IMR-90 (cell line): ENCODE results near the gene PDZD2. TPM values are rescaled to one million over a fixed set of nuclear protein-coding genes. Genes with fewer than 3 reads are reported as not detected.

Source experiments
- ATAC-seq: fragments of 200-7000 bp; cut with Tn5 transposase; 2 replicates; pipeline ENCODE4 v1.9.1; 2020; ENCODE audit warnings: low read depth, mild to moderate bottlenecking, moderate library complexity
- BruUV-seq: library from RNA; stranded (reverse); fragments of 400-500 nt; replicated peaks from 2 replicates; lab custom pipeline; 2021; lab: Mats Ljungman, UMichigan
- CTCF ChIA-PET: fragments of 300-600 bp; formaldehyde crosslinking; extraction: SDS; loops from one replicate; lab custom pipeline; 2021; ENCODE audit warnings: antibody characterized with exemption; lab: Yijun Ruan, JAX
- POLR2A ChIA-PET: fragments of 300-600 bp; sonication (Branson Sonifier 250); formaldehyde crosslinking; loops from one replicate; lab custom pipeline; 2022; ENCODE audit warnings: antibody characterized with exemption; ENCODE audit not compliant: unreplicated experiment; lab: Charles Lee
- DNase-seq: peaks from one replicate; pipeline ENCODE4 v3.0.0; 2013
- H2AFZ ChIP-seq: replicated peaks from 2 replicates; pipeline ENCODE3; 2013; ENCODE audit warnings: low read length, mild to moderate bottlenecking; ENCODE audit not compliant: poor library complexity
- H2AK5ac ChIP-seq: 2 replicates; pipeline ENCODE4 v1.6.1; 2013; ENCODE audit warnings: low read depth, low read length, inconsistent platforms
- H2AK9ac ChIP-seq: replicated peaks from 2 replicates; pipeline ENCODE3; 2013; ENCODE audit warnings: mild to moderate bottlenecking, low read depth, low read length, moderate library complexity; ENCODE audit not compliant: poor library complexity
- H2BK120ac ChIP-seq: 2 replicates; pipeline ENCODE4 v1.6.1; 2013; ENCODE audit warnings: low read depth, low read length, inconsistent platforms
- H2BK15ac ChIP-seq: 3 replicates; pipeline ENCODE4 v1.6.1; 2013; ENCODE audit warnings: low read depth, low read length, inconsistent platforms
- H2BK20ac ChIP-seq: 2 replicates; pipeline ENCODE4 v1.6.1; 2013; ENCODE audit warnings: low read depth, mild to moderate bottlenecking, inconsistent platforms, low read length, moderate library complexity
- H2BK5ac ChIP-seq: 2 replicates; pipeline ENCODE4 v1.6.1; 2013; ENCODE audit warnings: mild to moderate bottlenecking, low read depth, low read length, inconsistent platforms; ENCODE audit not compliant: poor library complexity, severe bottlenecking
- H3K14ac ChIP-seq: replicated peaks from 2 replicates; pipeline ENCODE4 v1.6.1; 2013; ENCODE audit warnings: low read depth, low read length, inconsistent platforms
- H3K18ac ChIP-seq: 2 replicates; pipeline ENCODE4 v1.6.1; 2013; ENCODE audit warnings: low read depth, low read length, control low read depth
- H3K23ac ChIP-seq: 2 replicates; pipeline ENCODE4 v1.6.1; 2013; ENCODE audit warnings: low read depth, low read length, inconsistent platforms
- H3K27ac ChIP-seq: 2 replicates; pipeline ENCODE4 v1.5.1; 2013; ENCODE audit warnings: mild to moderate bottlenecking, control low read depth, low read length; ENCODE audit not compliant: insufficient read depth
- H3K27me3 ChIP-seq: 2 replicates; pipeline ENCODE4 v1.6.1; 2013; ENCODE audit warnings: low read length; ENCODE audit not compliant: control insufficient read depth, insufficient read depth
- H3K36me3 ChIP-seq: 2 replicates; pipeline ENCODE4 v1.6.1; 2013; ENCODE audit warnings: low read length, mixed read lengths; ENCODE audit not compliant: control insufficient read depth, insufficient read depth
- H3K4ac ChIP-seq: 2 replicates; pipeline ENCODE4 v1.6.1; 2013; ENCODE audit warnings: low read depth, low read length, inconsistent platforms
- H3K4me1 ChIP-seq: 2 replicates; pipeline ENCODE4 v1.6.1; 2013; ENCODE audit warnings: low read length, mixed read lengths; ENCODE audit not compliant: control insufficient read depth, insufficient read depth
- H3K4me2 ChIP-seq: 2 replicates; pipeline ENCODE4 v1.6.1; 2013; ENCODE audit warnings: low read depth, mild to moderate bottlenecking, control low read depth, low read length, moderate library complexity
- H3K4me3 ChIP-seq: 2 replicates; pipeline ENCODE4 v1.5.1; 2013; ENCODE audit warnings: low read depth, mild to moderate bottlenecking, control low read depth, low read length, moderate library complexity; ENCODE audit not compliant: insufficient read depth
- H3K56ac ChIP-seq: 2 replicates; pipeline ENCODE4 v1.6.1; 2013; ENCODE audit warnings: low read length, inconsistent platforms; ENCODE audit not compliant: insufficient read depth; ENCODE audit errors: extremely low read depth
- H3K79me1 ChIP-seq, 2 experiments: 2 replicates each; pipeline ENCODE4 v1.6.1; 2013; ENCODE audit warnings: low read length in 2 of 2, inconsistent platforms in 1 of 2, low read depth in 1 of 2
- H3K9ac ChIP-seq: 2 replicates; pipeline ENCODE4 v1.6.1; 2013; ENCODE audit warnings: low read depth, low read length, control low read depth
- H3K9me1 ChIP-seq: 2 replicates; pipeline ENCODE4 v1.6.1; 2013; ENCODE audit warnings: low read length, inconsistent platforms; ENCODE audit not compliant: insufficient read depth
- H3K9me3 ChIP-seq: 2 replicates; pipeline ENCODE4 v1.6.1; 2013; ENCODE audit warnings: low read length; ENCODE audit not compliant: control insufficient read depth, insufficient read depth
- H4K20me1 ChIP-seq: 2 replicates; pipeline ENCODE4 v1.6.1; 2013; ENCODE audit warnings: low read length, inconsistent platforms; ENCODE audit not compliant: insufficient read depth
- H4K5ac ChIP-seq: 2 replicates; pipeline ENCODE4 v1.6.1; 2013; ENCODE audit warnings: mild to moderate bottlenecking, low read depth, low read length, control low read depth
- H4K8ac ChIP-seq, 2 experiments: 2 replicates each; pipeline ENCODE4 v1.6.1; 2013; ENCODE audit warnings: low read depth in 2 of 2, low read length in 2 of 2, control low read depth in 1 of 2, inconsistent platforms in 1 of 2
- H4K91ac ChIP-seq: 2 replicates; pipeline ENCODE4 v1.6.1; 2013; ENCODE audit warnings: low read depth, low read length, inconsistent platforms; ENCODE audit not compliant: insufficient read depth
- MAZ ChIP-seq: IDR thresholded peaks from 2 replicates; pipeline ENCODE4 v1.6.1; 2012; ENCODE audit warnings: low read depth, mild to moderate bottlenecking, low read length, improper control_type of control experiment, moderate library complexity, borderline replicate concordance
- MXI1 ChIP-seq: IDR thresholded peaks from 2 replicates; pipeline ENCODE4 v1.6.1; 2012; ENCODE audit warnings: low read depth, mild to moderate bottlenecking, low read length, moderate library complexity, borderline replicate concordance
- WGBS, 2 experiments: methylation state at CpG; one replicate each; pipeline versions ENCODE4 v1.1.5 to v1.1.7; 2013; ENCODE audit warnings: missing lambda C conversion rate in 2 of 2; ENCODE audit not compliant: insufficient read length in 1 of 2; ENCODE audit errors: extremely low coverage in 2 of 2; 5-methylcytosine and 5-hydroxymethylcytosine counted together
- dilution Hi-C: fragments of 300-500 bp; cut with HindIII; formaldehyde crosslinking; loops from one replicate; pipeline ENCODE4 v1.14.3; 2018; ENCODE audit warnings: low sequenced_read_pairs; ENCODE audit not compliant: unreplicated experiment
- in situ Hi-C: fragments of 300-500 bp; cut with MboI; formaldehyde crosslinking; loops from 3 replicates; pipeline ENCODE4 v1.14.3; 2019; ENCODE audit warnings: low sequenced_read_pairs, inconsistent platforms, mixed read lengths
- intact Hi-C: fragments of 100-400 bp; cut with micrococcal nuclease; formaldehyde crosslinking; loops from 2 replicates; pipeline ENCODE4 v1.10.0; 2022
- polyA plus RNA-seq, 3 experiments: library from polyadenylated mRNA; depleted of rRNA; stranded (reverse); fragments of >200 nt; gene quantifications; 2 replicates each; pipeline ENCODE4 v1.2.3, GENCODE V29; 2012; ENCODE audit warnings: low replicate concordance in 1 of 3
- total RNA-seq: library from RNA; depleted of rRNA; stranded (reverse); fragments of >200 nt; gene quantifications from 2 replicates; pipeline ENCODE4 v1.2.3, GENCODE V29; 2012

Gene PDZD2
- total and polyA plus RNA-seq, 2 of the 4 experiments (the other 2 are of a cell fraction), result under 0.01 to 0.02 TPM

DNA sequence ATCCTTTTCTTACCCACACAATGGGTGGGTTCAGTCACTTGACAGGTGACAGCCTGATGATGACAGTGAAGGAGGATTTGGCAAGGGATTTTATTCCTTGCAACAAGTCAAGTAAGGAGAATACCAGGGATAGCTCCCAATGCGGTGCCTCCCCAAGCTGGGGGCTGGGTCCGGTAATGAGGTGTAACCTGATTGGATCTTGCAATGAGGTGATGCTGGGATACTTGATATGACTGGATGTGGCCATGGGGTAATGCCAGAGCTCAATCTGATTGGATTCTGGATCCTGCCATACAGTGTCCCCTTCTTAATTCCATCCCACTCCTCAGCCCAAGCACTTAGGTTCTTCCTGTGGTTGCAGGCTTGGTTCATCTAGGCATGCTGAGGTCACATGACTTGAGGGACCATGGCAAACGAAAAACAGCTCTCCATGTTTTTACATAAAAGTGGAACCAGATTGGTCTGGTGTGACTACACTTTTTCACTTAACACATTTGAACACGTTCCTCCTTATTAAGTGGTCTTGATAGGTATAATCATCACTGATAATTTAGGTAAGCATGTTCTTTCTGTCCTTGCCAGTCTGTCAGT is 181.1 kb downstream of the PDZD2 start:
- H3K9me3 ChIP-seq, result no peaks in the 10 kb centered on the region
- no peak overlapping the region for H3K4me3 ChIP-seq
- CTCF ChIA-PET, result interaction anchor here (0.6 to 2.4 kb wide), 2 partner anchors 257 to 265 kb away, joined by 4 to 6 read pairs; no protein-coding TSS in a partner anchor
- TF ChIP-seq MXI1, result no peak
- TF ChIP-seq MAZ, result no peak
- H2BK20ac ChIP-seq, result no peak overlapping the region
- H3K56ac ChIP-seq, result no peak overlapping the region
- H2BK5ac ChIP-seq, result no peak overlapping the region
- H3K4me1 ChIP-seq, result no peaks in the 10 kb centered on the region
- no TSS peak for BruUV-seq
- no peak overlapping the region for H4K5ac ChIP-seq
- no peak overlapping the region for H3K23ac ChIP-seq
- no peak overlapping the region for H3K9ac ChIP-seq
- H4K91ac ChIP-seq, result no peak overlapping the region
- no peaks in the 10 kb centered on the region for H3K79me1 ChIP-seq
- dilution Hi-C loops (no loop called here), in situ Hi-C loops (loop anchor here (5.0 kb wide), 1 partner anchor 272 kb away; no protein-coding TSS in a partner anchor), intact Hi-C loops (no loop called here)
- H2AK9ac ChIP-seq, result no peak overlapping the region
- no peak overlapping the region for H3K18ac ChIP-seq
- ATAC-seq, result no peak
- no peak overlapping the region for H2BK120ac ChIP-seq
- H3K9me1 ChIP-seq, result no peaks in the 10 kb centered on the region
- no peak overlapping the region for H3K27ac ChIP-seq
- DNase-seq, result no peak
- no peak overlapping the region for H2BK15ac ChIP-seq
- peaks cover 13% of the 10 kb centered on the region for H3K27me3 ChIP-seq
- H2AK5ac ChIP-seq, result no peak overlapping the region
- no peak overlapping the region for H4K8ac ChIP-seq
- WGBS, 2 experiments, result no CpG with 5 or more reads among the region's 4 CpGs
- no peak overlapping the region for H3K4me2 ChIP-seq
- H3K14ac ChIP-seq, result no peak overlapping the region
- no peak overlapping the region for H3K4ac ChIP-seq
- H3K36me3 ChIP-seq, result no peaks in the 10 kb centered on the region
- H2AFZ ChIP-seq, result no peak overlapping the region
- POLR2A ChIA-PET, result no interaction called here
- H4K20me1 ChIP-seq, result no peaks in the 10 kb centered on the region
